ENCODE measurements around the gene TM4SF18. TPM values are rescaled to one million over a fixed set of nuclear protein-coding genes. Genes with fewer than 3 reads are reported as not detected.
A peak's percentile ranks its signal among the peaks of the same experiment; 100 is the strongest.

TM4SF18 gene
- polyA plus RNA-seq, 1 donor (not counting 4 experiments of a cell fraction or from before 2014, with no cell fraction given) = not detected

DNA sequence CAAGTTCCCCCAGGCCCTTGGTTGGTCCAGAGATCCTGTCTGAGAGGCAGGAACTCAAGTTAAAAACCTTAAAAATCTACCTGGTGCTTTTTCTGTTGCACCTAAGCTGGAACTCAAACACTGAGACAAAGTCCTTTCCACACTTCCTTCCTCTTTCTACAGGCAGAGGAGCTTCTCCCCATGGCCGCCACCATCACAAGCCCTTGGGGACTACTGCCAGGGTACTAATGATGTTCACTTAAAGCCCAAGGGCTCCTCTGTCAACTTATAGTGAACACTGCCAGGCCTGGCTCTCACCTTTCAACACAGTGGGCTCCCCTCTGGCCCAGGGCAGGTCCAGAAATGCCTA lies 26.0 kb downstream of the TM4SF18 start:
- H3K36me3 ChIP-seq (ENCODE audit: control insufficient read depth in 2 of 2, extremely low read depth in 1 of 2, insufficient read depth in 2 of 2, low read length in 2 of 2) = no peaks in the 10 kb centered on the region
- TF ChIP-seq, protein P1, sequence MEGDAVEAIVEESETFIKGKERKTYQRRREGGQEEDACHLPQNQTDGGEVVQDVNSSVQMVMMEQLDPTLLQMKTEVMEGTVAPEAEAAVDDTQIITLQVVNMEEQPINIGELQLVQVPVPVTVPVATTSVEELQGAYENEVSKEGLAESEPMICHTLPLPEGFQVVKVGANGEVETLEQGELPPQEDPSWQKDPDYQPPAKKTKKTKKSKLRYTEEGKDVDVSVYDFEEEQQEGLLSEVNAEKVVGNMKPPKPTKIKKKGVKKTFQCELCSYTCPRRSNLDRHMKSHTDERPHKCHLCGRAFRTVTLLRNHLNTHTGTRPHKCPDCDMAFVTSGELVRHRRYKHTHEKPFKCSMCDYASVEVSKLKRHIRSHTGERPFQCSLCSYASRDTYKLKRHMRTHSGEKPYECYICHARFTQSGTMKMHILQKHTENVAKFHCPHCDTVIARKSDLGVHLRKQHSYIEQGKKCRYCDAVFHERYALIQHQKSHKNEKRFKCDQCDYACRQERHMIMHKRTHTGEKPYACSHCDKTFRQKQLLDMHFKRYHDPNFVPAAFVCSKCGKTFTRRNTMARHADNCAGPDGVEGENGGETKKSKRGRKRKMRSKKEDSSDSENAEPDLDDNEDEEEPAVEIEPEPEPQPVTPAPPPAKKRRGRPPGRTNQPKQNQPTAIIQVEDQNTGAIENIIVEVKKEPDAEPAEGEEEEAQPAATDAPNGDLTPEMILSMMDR (optimal IDR thresholded peaks at IDR 0.05 in 1 of 3, IDR thresholded peaks at IDR 0.05 in 1 of 3, conservative IDR thresholded peaks at IDR 0.05 in 1 of 3; ENCODE audit: extremely low read depth in 1 of 3, insufficient read depth in 2 of 3, low read length in 3 of 3) = no peak
- no peak for TF ChIP-seq EZH2 (IDR thresholded peaks at IDR 0.05; ENCODE audit: low read length)
- peaks cover 3% of the 10 kb centered on the region for H3K9me3 ChIP-seq (ENCODE audit: control insufficient read depth, low read depth, low read length)
- no peak overlapping the region for H3K4me2 ChIP-seq (ENCODE audit: control insufficient read depth, extremely low read depth, insufficient read depth, low read depth, low read length)
- H2AFZ ChIP-seq (ENCODE audit: control insufficient read depth, low read length) = no peak overlapping the region
- no peak for FAIRE-seq
- H3K9ac ChIP-seq (ENCODE audit: control insufficient read depth, extremely low read depth, insufficient read depth, low read length) = no peak overlapping the region
- no peak overlapping the region for H3K4me3 ChIP-seq (ENCODE audit: control insufficient read depth in 2 of 3, extremely low read depth in 1 of 3, insufficient read depth in 2 of 3, low read depth in 1 of 3, low read length in 3 of 3)
- H3K79me2 ChIP-seq (ENCODE audit: control insufficient read depth, insufficient read depth, low read length) = no peaks in the 10 kb centered on the region
- no peaks in the 10 kb centered on the region for H3K9me1 ChIP-seq (ENCODE audit: control insufficient read depth, extremely low read depth, insufficient read depth, low read length)
- peaks cover 14% of the 10 kb centered on the region for H3K4me1 ChIP-seq (ENCODE audit: control insufficient read depth, extremely low read depth, insufficient read depth, low read length)
- no peak for DNase-seq (ENCODE audit: low read depth, low spot score)
- no peak overlapping the region for H3K27ac ChIP-seq (ENCODE audit: control insufficient read depth, insufficient read depth, low read length)
- H4K20me1 ChIP-seq (ENCODE audit: control insufficient read depth, extremely low read depth, insufficient read depth, low read length) = no peaks in the 10 kb centered on the region
- H3K27me3 ChIP-seq (ENCODE audit: control insufficient read depth, extremely low read depth, insufficient read depth, low read length) = no peaks in the 10 kb centered on the region
- dilution Hi-C loops (cut with MboI; ENCODE audit: extremely low pct_ligation_motif_present, low sequenced_read_pairs) = no loop called here

DNA sequence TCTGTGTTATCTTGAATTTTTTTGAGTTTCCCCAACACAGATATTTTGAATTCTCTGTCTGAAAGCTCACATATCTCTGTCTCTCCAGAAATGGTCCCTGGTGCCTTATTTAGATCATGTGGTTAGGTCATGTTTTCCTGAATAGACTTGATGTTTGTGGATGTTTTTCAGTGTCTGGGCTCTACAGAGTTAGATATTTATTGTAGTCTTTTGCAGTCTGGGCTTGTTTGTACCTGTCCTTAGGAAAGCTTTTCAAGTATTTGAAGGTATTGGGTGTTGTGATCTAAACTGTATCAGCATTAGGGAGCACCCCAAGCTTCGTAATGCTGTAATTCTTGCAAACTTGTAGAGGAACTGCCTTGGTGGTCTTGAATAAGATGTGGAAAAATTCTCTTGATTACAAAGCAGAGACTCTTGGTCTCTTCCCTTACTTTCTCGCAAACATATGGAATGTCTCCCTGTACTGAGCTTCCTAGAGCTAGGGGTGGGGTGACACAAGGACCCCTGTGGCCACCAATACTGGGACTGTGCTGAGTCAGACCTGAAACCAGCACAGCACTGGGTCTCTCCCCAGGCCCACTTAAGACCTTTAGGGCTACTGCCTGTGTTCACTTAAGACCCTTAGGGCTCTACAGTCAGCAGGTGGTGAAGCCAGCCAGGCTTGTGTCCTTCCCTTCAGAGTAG lies 26.5 kb downstream of the TM4SF18 start:
- dilution Hi-C loops (cut with MboI; ENCODE audit: extremely low pct_ligation_motif_present, low sequenced_read_pairs) = no loop called here
- peaks cover 14% of the 10 kb centered on the region for H3K4me1 ChIP-seq (ENCODE audit: control insufficient read depth, extremely low read depth, insufficient read depth, low read length)
- no peaks in the 10 kb centered on the region for H3K9me1 ChIP-seq (ENCODE audit: control insufficient read depth, extremely low read depth, insufficient read depth, low read length)
- H3K9ac ChIP-seq (ENCODE audit: control insufficient read depth, extremely low read depth, insufficient read depth, low read length) = no peak overlapping the region
- no peak for DNase-seq (ENCODE audit: low read depth, low spot score)
- H4K20me1 ChIP-seq (ENCODE audit: control insufficient read depth, extremely low read depth, insufficient read depth, low read length) = no peaks in the 10 kb centered on the region
- H3K27ac ChIP-seq (ENCODE audit: control insufficient read depth, insufficient read depth, low read length) = no peak overlapping the region
- no peak overlapping the region for H3K4me3 ChIP-seq (ENCODE audit: control insufficient read depth in 2 of 3, extremely low read depth in 1 of 3, insufficient read depth in 2 of 3, low read depth in 1 of 3, low read length in 3 of 3)
- no peaks in the 10 kb centered on the region for H3K79me2 ChIP-seq (ENCODE audit: control insufficient read depth, insufficient read depth, low read length)
- FAIRE-seq = peak; percentile 48
- peak overlapping the region; percentile 57 for H3K4me2 ChIP-seq (ENCODE audit: control insufficient read depth, extremely low read depth, insufficient read depth, low read depth, low read length)
- H3K9me3 ChIP-seq (ENCODE audit: control insufficient read depth, low read depth, low read length) = peaks cover 3% of the 10 kb centered on the region
- peak overlapping the region; percentile 20 for H2AFZ ChIP-seq (ENCODE audit: control insufficient read depth, low read length)
- H3K27me3 ChIP-seq (ENCODE audit: control insufficient read depth, extremely low read depth, insufficient read depth, low read length) = no peaks in the 10 kb centered on the region
- no peaks in the 10 kb centered on the region for H3K36me3 ChIP-seq (ENCODE audit: control insufficient read depth in 2 of 2, extremely low read depth in 1 of 2, insufficient read depth in 2 of 2, low read length in 2 of 2)
- no peak for TF ChIP-seq EZH2 (IDR thresholded peaks at IDR 0.05; ENCODE audit: low read length)
- TF ChIP-seq, protein P1 (optimal IDR thresholded peaks at IDR 0.05 in 1 of 3, IDR thresholded peaks at IDR 0.05 in 1 of 3, conservative IDR thresholded peaks at IDR 0.05 in 1 of 3; ENCODE audit: extremely low read depth in 1 of 3, insufficient read depth in 2 of 3, low read length in 3 of 3) = no peak
